GM18498 (cell line): ENCODE measurements around the gene KTN1.
A peak's percentile ranks its signal among the peaks of the same experiment; 100 is the strongest.

Source experiments
- ATAC-seq: cut with Tn5 transposase; IDR thresholded peaks from one replicate; pipeline ENCODE4 v1.9.1; 2021; ENCODE audit warnings: mild to moderate bottlenecking, moderate library complexity; ENCODE audit not compliant: unreplicated experiment

Gene KTN1

DNA sequence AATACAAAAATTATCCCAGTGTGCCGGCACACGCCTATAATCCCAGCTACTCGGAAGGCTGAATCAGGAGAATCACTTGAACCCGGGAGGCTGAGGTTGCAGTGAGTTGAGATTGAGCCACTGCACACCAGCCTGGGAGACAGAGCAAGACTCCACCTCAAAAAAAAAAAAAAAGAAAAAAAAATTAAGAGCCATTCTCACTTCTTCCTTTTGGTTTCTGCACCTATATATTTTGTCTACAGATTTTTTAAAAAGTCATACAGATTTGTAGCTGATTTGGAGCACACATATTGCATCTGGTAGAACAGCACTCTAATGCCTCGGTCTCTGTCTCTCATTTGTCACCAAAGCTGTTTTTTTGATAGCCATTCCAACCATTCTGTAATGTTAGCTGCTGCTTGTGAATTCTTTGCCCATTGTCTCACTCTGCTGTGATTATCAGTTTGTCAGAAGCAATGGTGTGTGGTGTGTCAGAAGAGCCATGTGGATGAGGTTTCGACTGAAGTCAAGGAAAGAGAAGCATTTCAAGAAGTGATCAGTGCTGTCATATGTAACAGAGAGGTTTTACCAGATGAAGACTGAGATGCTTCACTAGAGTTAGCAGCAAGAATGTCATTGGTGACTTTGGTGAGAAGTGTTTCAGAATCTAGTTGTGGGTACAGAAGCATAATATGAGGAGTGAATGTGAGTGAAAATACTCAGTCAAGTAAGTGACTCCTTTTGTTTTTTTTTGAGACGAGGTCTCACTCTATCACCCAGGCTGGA, 8.7 kb upstream of the KTN1 start:
- ATAC-seq: peak; percentile 68

DNA sequence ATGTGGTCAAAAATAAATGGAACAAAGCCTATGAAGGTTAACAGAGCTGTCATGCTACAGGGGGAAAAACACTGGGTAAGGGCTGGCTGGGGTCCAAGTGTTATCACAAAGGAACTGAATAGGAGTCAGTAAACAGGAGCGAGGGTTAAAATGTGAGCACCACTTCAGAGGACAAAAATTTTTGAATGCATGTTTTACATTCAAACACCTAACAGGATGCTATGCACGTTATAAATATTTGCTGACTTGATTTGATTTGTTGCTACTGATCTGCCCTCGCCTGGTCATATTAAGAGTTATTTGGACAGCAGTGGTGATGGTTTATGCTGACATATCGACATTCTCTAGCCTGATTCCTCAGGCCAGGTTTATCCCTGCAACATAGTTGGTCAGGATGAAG, 7.4 kb upstream of the KTN1 start:
- ATAC-seq: no peak

GRCh38 chr14:55574988-55575387, 5.0 kb upstream of the KTN1 start:
- ATAC-seq: no peak

GRCh38 chr14:55577229-55577628, 2.8 kb upstream of the KTN1 start:
- ATAC-seq: no peak

DNA sequence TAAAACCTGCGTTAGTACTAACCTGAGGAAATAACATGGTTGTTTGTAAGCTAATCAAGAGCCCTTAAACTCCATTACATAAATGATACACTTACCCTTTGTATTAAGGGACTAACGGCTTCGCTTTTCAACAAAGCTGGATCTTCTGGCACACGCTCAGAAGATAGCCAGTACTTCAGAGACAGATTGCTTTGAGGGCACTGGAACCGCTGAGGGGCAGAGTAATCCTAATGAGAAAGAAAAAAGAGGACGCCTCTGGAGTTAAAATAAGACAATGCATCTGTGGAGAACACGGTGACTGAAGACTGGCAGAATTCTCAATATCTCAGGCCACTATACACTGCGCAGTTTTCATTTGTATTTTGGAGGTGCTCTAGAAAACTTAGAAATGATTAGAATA, 1.5 kb upstream of the KTN1 start:
- no peak for ATAC-seq

GRCh38 chr14:55580470-55581341, 699 bp downstream of the KTN1 start:
- ATAC-seq: peak; percentile 63

DNA sequence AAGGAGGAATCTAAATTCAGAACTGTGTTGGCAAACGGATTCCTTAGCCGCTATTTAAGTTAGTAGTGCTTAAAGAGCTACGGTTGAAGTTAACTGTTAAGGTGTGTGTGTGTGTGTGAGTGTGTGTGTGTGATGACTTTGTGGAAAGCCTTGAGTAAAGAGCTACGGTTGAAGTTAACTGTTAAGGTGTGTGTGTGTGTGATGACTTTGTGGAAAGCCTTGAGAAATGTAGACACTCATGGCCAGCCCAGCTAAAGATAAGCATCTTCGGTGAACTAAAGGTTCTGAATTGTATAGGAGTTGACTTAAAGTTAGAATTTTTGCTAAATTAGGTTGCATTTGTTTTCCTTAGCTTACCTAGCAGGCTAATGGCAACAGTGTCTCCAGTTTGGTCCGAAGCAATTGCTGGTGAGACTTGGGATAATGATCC, 1.4 kb downstream of the KTN1 start:
- ATAC-seq: no peak

- ATAC-seq: no peak
Measured at GRCh38 chr14:55582746-55583145, 2.7 kb downstream of the KTN1 start.

DNA sequence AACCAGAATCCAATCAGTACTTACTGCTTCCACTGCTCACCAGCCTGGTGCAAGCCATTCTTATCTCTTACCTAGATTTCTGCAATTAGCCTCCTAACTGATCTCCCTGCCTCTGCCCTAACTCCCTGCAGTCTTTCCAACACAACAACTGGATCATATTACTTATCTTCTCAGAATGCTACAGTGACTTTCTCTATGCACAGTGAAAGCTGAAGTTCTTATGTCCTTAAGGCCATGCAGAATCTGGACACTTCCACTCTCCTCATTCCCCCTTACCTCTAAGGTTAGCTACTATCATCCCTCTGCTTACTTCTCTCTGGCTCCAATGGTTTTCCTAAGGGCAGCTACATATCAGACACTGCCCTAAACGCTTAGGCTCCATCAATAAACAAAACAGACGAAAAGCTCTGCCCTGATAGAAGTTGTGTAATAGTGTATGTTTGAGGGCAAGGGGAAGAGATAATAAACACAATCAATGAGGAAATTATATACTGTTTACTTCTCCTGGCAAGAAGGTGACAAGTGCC, 4.0 kb downstream of the KTN1 start:
- no peak for ATAC-seq

DNA sequence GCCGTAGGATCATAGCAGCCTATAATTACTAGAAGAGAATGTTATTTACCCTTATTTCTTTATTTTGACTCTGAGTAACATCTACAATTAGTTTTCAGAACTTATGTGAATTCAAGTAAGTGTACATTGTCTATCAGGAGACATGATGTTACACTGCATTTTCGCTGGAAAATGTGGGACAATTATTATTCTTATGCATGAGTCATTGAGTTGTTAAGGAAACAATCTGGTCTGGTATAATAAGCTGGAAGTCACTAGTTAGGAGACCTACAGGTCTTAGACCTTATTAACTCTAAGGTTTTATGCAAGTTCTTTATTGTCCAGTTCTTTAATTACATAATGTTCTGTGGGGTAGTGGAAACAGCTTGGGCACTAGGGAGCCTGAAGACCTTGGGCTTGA, 5.8 kb downstream of the KTN1 start:
- ATAC-seq: no peak

- ATAC-seq: no peak
Measured at GRCh38 chr14:55586411-55586810, 6.4 kb downstream of the KTN1 start.

GRCh38 chr14:55587847-55588246, 7.8 kb downstream of the KTN1 start:
- ATAC-seq: no peak

- no peak for ATAC-seq
Measured at GRCh38 chr14:55588259-55588699, 8.3 kb downstream of the KTN1 start.

GRCh38 chr14:55589171-55589570, 9.2 kb downstream of the KTN1 start:
- no peak for ATAC-seq

- ATAC-seq: no peak
Measured at GRCh38 chr14:55592436-55592835, 12.4 kb downstream of the KTN1 start.

DNA sequence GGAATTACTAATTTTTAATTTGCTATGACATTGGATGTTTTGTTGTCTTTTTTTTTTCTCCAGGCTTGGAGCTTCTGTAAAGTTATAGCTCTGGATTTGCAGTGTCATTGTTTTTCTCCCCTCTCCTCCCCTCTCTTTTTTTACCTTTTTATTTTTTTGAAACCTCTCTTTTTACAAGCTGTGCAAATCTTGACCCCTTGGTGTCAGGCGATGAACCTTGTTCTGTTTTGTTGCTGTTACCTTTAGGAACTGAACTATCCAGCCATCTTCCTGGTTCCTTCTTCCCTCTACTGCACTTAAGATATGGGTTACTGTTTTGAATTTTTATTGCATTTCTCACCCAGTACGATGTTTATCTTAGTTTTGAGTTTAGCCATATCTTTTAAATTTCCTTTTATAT, 13.7 kb downstream of the KTN1 start:
- ATAC-seq: no peak

DNA sequence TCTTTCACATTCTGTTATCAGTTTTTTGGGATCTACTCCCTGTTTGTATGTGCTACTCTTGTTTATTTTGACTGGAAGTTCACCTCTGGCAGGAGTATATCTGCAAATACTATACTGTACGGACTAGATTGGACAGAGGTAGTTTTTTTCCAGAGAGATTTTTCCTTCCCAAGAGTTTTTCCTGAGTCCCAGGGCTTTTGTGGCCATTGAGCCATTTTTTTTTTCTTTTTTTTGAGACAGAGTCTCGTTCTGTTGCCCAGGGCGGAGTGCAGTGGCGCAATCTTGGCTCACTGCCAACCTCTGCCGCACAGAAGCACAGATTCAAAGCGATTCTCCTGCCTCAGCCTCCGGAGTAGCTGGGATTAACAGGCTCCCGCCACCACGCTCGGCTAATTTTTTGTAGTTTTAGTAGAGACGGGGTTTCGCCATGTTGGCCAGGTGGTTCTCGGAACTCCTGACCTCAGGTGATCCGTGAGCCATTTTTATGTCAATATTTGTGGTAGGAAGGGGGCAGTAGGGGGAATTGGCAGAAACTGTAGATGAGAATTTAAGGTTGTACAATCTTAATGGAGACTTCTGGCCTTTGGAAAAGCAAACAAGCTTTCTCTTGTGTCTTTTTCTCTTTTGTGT, 19.4 kb downstream of the KTN1 start:
- ATAC-seq: no peak

DNA sequence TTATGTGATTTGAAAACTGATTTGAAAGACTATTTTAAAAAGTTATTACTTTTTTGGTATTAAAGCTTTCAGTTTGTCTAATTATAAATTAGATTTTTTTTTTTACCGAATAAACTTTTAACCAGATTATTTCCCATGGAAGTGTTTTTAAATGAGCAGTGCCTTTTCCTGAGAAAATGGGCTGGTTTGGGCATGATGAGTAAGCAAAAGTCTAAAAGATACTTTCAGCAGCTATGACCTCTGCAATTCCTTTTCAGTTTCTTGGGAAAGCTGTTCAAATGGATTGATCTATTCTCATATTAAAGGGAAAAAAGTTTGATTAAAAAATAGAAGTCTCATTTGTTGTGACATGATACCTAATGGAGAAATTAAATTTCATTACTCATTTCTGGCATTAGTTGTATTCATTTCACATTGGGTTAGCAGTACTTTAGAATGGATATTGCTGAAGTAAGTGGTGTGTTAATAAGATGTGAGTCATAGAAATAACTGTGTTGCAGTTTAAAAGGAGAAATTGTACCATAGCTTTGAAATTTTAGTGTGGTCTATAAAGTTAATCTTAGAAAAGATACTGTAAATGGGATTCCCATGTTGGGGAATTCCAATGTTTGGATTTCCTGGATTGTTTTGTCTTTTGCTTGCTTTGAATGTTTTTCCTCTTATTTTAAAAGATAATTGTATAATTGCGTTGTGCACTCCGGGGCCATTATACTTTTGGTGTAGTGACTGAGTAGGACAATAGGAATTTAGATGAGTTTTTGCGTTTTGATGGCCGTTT, 21.0 kb downstream of the KTN1 start:
- no peak for ATAC-seq

- no peak for ATAC-seq
Measured at GRCh38 chr14:55603401-55603953, 23.5 kb downstream of the KTN1 start.

DNA sequence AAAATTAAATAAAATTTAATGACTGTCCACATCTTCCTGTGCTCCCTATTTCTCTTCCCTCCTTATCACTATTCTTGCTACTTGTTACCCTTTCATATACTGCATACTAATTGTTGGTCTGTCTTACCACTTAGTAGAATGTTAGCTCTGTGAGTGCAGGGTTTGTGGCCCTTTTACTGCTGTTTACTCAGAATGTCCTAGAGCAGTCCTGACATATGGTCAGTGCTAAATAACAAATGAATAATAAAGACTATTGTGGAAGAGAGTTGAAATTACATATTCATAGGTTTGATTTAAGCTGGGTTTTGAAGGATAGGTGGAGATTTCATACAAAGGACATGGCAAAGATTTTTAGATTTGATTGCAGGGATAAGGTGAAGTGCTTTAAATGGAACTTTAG, 24.5 kb downstream of the KTN1 start:
- ATAC-seq: no peak
